ENCODE data around the gene SLC4A4. TPM values are rescaled to one million over a fixed set of nuclear protein-coding genes. Genes with fewer than 3 reads are reported as not detected.

SLC4A4 gene
- total RNA-seq, 1 donor from 2014 or later, result not detected

DNA sequence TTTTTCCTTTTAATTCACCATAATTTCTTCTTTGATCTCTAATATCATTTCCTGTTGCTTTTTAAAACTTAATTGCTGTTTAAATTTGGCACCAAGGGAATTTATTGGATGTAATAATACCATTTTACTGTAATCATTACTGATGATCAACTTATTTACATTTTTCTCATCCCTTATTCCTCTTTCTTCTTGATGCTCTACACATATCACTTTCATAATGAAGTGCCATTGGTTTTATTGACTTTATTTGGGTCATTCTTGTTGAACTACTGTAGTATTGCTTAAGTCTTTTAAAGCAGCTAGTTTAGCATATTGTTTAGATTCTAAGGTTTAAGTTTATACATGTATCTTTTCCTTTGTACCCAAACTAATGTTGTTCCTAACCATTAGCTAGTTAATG, 130.7 kb downstream of the SLC4A4 start:
- Mint-ChIP-seq H3K4me1 (no peaks in the 10 kb centered on the region), H3K4me3 (no peak overlapping the region), H3K27me3 (no peaks in the 10 kb centered on the region), H3K9me3 (no peaks in the 10 kb centered on the region), H3K36me3 (ENCODE audit: low read depth) (no peaks in the 10 kb centered on the region), H3K27ac (no peak overlapping the region)
- intact Hi-C loops (cut with micrococcal nuclease), result no loop called here
- POLR2A ChIA-PET, result no interaction called here
- ATAC-seq (ENCODE audit: low read depth) (no peak), DNase-seq (no peak)
- TF ChIP-seq, protein P1, sequence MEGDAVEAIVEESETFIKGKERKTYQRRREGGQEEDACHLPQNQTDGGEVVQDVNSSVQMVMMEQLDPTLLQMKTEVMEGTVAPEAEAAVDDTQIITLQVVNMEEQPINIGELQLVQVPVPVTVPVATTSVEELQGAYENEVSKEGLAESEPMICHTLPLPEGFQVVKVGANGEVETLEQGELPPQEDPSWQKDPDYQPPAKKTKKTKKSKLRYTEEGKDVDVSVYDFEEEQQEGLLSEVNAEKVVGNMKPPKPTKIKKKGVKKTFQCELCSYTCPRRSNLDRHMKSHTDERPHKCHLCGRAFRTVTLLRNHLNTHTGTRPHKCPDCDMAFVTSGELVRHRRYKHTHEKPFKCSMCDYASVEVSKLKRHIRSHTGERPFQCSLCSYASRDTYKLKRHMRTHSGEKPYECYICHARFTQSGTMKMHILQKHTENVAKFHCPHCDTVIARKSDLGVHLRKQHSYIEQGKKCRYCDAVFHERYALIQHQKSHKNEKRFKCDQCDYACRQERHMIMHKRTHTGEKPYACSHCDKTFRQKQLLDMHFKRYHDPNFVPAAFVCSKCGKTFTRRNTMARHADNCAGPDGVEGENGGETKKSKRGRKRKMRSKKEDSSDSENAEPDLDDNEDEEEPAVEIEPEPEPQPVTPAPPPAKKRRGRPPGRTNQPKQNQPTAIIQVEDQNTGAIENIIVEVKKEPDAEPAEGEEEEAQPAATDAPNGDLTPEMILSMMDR (IDR thresholded peaks at IDR 0.05), result no peak
- CTCF ChIA-PET, result no interaction called here

DNA sequence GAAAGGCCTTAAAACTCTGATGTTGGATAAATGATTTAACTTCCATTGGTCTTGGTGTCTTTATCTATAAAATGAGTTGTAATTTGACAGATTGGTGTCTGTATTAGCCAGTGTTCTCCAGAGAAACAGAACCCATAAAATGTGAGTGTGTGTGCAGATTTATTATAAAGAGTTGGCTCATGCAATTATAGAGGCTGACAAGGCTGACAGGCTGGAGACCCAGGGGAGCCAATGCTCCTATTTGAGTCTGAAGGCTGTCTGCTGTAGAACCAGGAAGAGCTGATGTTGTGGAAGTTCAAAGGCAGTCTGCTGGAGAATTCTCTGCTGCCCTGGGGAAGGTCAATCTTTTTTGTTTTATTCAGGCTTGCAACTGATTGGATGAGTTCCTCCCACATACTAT, 131.7 kb downstream of the SLC4A4 start:
- Mint-ChIP-seq H3K4me3 (no peak overlapping the region), H3K4me1 (no peaks in the 10 kb centered on the region), H3K27ac (no peak overlapping the region), H3K27me3 (no peaks in the 10 kb centered on the region), H3K36me3 (ENCODE audit: low read depth) (no peaks in the 10 kb centered on the region), H3K9me3 (no peaks in the 10 kb centered on the region)
- intact Hi-C loops (cut with micrococcal nuclease), result no loop called here
- DNase-seq, result no peak
- ATAC-seq (ENCODE audit: low read depth), result no peak
- TF ChIP-seq, protein P1 (IDR thresholded peaks at IDR 0.05), result no peak
- ChIA-PET POLR2A (no interaction called here), CTCF (no interaction called here)

DNA sequence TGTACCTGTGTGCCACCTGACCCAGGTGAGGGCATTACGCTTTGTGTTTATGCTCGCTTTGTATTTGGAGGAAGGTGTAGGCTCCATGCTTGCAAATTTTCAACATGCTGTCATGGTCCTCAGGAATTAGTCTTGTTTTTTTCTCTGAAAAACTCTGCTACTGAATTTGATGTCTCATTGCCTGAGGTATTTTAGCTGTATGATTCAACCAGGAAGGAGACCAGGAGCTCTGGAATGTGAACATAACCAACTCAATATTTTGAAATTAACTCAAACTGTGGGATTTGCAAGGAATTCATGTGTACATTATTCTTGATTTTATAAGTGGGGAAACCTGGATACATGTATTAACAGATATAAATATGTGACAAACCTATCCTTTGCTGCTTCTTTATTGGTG, 134.1 kb downstream of the SLC4A4 start:
- no peak overlapping the region for H3K4me3 Mint-ChIP-seq
- no peaks in the 10 kb centered on the region for H3K36me3 Mint-ChIP-seq (ENCODE audit: low read depth)
- no peaks in the 10 kb centered on the region for H3K4me1 Mint-ChIP-seq
- H3K27me3 Mint-ChIP-seq, result no peaks in the 10 kb centered on the region
- POLR2A ChIA-PET, result no interaction called here
- CTCF ChIA-PET, result no interaction called here
- DNase-seq (no peak), ATAC-seq (ENCODE audit: low read depth) (no peak)
- no peaks in the 10 kb centered on the region for H3K9me3 Mint-ChIP-seq
- TF ChIP-seq, protein P1 (IDR thresholded peaks at IDR 0.05), result no peak
- H3K27ac Mint-ChIP-seq, result no peak overlapping the region
- intact Hi-C loops (cut with micrococcal nuclease), result no loop called here

DNA sequence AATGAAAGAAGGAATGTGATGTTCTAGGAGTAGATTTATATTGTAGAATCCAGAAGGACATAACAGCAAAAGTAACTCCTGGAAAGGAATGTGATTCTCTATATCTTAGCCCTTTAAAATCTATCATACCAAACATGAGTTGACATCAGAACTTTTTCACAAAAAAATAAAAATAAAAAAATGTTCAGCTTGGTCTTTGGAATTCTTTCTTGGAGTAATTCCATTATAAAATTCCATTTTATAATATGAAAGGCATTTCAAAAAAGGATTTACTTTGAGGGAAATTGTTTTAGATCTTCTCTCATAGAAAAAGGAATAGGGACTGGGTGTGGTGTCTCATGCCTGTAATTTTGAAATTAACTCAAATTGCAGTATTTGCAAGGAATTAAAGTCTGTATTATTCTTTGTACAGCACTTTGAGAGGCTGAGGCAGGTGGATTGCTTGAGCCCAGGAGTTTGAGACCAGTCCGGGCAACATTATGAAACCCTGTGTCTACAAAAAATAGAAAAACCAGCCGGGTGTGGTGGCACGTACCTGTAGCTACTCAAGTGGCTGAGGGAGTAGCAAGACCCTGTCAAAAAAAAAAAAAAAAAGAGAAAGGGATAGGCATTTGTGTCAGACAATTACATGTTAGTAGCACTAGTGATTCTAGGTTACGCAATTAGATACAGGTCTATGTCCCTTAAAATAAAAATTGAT, 134.9 kb downstream of the SLC4A4 start:
- DNase-seq (no peak), ATAC-seq (ENCODE audit: low read depth) (no peak)
- Mint-ChIP-seq H3K4me1 (no peaks in the 10 kb centered on the region), H3K36me3 (ENCODE audit: low read depth) (no peaks in the 10 kb centered on the region), H3K9me3 (no peaks in the 10 kb centered on the region), H3K27ac (no peak overlapping the region), H3K4me3 (no peak overlapping the region), H3K27me3 (no peaks in the 10 kb centered on the region)
- CTCF ChIA-PET, result no interaction called here
- TF ChIP-seq, protein P1 (IDR thresholded peaks at IDR 0.05), result no peak
- intact Hi-C loops (cut with micrococcal nuclease), result no loop called here
- POLR2A ChIA-PET, result no interaction called here

DNA sequence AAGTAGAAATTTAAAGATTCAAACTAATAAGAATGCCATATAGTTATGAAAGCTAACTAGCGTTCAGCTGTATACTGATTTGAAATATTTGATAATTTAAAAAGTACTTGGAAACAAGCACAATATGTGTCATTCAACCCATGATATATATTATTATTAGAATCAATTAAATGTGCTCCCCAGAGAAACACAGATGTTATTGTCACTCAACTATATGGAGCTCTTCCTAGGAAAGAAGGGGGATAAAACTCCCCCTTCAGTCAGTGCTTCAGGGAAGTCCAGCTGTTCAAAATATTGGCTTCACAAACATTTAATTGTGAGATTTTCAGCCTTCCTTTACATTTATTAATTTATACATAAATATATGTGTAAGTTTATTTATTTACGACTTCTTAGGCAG, 135.9 kb downstream of the SLC4A4 start:
- no peak overlapping the region for H3K4me3 Mint-ChIP-seq
- intact Hi-C loops (cut with micrococcal nuclease), result no loop called here
- no peaks in the 10 kb centered on the region for H3K36me3 Mint-ChIP-seq (ENCODE audit: low read depth)
- ChIA-PET POLR2A (no interaction called here), CTCF (no interaction called here)
- no peak overlapping the region for H3K27ac Mint-ChIP-seq
- no peaks in the 10 kb centered on the region for H3K9me3 Mint-ChIP-seq
- ATAC-seq (ENCODE audit: low read depth) (no peak), DNase-seq (no peak)
- H3K27me3 Mint-ChIP-seq, result no peaks in the 10 kb centered on the region
- H3K4me1 Mint-ChIP-seq, result no peaks in the 10 kb centered on the region
- TF ChIP-seq, protein P1 (IDR thresholded peaks at IDR 0.05), result no peak

Data from activated B cell treated with CpG ODN at 0.5 μM for 24 hours (primary cell).